ENCODE measurements around the gene NAMPT.
"Not testable (repeated sequence)": the region's sequence is repeated elsewhere in the genome, so short reads cannot be mapped to it uniquely, and the experiment has no call there.

The NAMPT gene

GRCh38 chr7:106298631-106299030 is 13.8 kb upstream of the NAMPT start:
- not testable (repeated sequence) for DNase-seq

DNA sequence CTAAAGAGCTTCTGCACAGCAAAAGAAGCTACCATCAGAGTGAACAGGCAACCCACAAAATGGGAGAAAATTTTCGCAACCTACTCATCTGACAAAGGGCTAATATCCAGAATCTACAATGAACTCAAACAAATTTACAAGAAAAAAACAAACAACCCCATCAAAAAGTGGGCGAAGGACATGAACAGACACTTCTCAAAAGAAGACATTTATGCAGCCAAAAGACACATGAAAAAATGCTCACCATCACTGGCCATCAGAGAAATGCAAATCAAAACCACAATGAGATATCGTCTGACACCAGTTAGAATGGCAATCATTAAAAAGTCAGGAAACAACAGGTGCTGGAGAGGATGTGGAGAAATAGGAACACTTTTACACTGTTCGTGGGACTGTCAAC is 13.4 kb upstream of the NAMPT start:
- not testable (repeated sequence) for DNase-seq

DNA sequence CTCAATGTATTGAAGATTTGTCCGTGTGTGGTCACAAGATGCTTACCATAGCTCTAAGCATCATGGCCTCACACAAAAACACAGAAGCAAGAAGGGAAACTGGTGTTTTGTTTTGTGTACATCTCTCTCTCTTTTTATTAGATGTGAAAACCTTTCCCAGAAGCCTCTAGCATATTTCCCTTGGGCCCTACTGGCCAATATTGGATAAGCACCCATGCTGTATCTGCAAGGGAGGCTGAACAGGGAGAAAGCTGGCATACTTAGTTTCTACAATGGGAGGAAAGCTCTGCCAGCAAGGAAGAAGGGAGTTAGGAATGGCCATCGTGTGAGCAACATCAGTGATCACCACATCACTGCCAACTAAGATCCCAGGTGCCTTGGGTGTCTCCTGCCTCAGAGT is 9.6 kb upstream of the NAMPT start:
- no peak for DNase-seq

DNA sequence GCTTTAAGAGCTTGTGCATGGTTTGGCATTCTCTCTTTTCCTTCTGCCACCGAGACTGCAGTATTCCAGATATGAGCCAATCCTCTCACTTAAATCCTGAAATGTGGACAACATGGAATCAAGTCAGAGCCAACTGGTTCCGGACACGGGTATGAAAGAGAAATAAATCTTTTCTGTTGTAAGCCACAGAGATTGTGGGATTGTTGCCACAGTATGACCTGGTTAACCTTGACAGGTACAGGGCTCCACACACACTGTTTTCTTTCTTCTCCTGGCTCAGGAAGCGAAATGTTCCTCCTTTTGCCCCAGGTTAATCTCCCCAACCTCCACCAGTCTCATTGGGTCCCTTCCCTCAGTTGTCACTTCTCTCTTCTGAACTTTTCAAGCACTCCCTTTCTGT is 6.5 kb upstream of the NAMPT start:
- DNase-seq = no peak

DNA sequence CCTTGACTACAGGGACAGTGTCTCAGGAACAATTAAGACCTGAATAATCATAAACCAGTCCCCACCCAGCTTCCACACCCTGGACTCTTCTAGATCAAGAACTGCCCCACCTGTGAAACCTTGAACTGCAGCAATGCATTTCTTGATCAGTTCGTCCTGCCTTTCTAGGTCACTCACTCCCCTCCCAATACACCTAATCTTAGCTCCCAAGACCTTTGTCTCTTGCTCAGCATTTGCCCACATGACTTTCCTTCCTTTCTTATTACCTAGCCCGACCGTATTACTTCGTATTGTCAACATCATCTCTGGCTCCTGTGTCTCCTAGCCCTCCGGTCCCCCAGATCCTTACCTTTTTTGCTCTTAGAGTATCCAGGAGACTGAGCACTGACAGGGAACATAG is 5.5 kb upstream of the NAMPT start:
- no peak for DNase-seq

- DNase-seq = no peak
Measured at GRCh38 chr7:106289848-106290247, 5.1 kb upstream of the NAMPT start.

- no peak for DNase-seq
Measured at GRCh38 chr7:106288263-106288662, 3.5 kb upstream of the NAMPT start.

DNA sequence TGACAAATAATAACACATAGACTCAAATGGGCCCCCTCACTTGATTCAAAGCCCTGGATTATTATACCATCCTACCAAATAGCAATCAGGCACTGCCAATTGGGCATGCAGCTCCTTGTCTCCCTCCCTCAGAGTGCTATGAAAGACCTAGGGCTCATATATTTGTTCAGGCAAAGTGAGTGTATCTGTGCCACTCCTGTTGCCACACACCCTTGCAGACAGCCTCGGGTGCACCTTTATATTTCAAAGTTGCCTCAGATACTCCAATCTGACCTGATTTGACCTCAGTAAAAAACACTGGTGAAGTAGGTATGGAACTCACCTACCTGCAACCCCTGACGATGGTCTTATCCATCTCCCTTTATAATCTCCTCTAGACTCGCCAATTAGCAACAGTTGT is 3.0 kb upstream of the NAMPT start:
- DNase-seq = no peak

- peak; percentile 71 for DNase-seq
Measured at GRCh38 chr7:106285855-106286492, 1.2 kb upstream of the NAMPT start.

DNA sequence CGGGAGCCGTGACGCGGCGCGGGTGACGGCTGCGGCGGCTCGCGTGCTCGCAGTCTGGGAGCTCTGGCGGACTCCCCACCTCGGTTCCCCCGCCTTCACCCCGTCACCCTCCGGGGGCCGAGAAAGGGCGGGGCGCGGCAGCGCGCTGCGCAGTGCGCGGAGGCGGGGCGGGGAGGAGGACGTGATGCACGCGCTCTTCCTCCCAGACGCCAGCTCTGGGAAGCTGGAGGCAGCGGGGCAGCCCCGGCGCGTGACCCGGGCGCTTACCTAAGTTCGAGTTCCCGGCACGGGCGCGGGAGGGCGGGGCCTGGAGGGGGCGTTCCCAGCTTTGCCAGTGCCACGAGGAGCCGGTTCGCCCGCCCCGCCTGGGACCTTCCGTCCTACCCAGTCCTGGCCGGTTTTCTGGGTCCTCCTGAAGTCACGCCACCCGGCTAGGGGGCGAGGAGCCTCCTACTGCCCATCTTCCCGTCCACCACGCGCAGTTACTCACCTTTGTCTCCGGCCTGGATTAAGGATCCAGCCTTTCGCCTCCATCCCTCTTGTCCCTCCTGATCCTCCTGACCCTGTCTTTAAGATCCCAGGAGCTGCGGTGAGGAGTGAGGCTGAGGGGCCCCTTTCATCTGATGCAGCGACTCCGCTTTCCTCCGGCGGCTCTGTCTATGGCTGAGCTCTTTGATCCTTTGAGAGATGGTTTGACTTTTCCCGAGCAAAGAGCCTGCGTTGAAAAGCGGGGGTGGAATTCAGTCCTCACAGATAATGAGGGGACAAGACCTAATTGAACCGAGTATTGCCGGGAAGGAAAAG is 470 bp upstream of the NAMPT start:
- peak; percentile 100 for DNase-seq

- DNase-seq = peak; percentile 87
Measured at GRCh38 chr7:106283831-106284713, 711 bp downstream of the NAMPT start.

GRCh38 chr7:106283501-106283830 is 1.3 kb downstream of the NAMPT start:
- no peak for DNase-seq

GRCh38 chr7:106282852-106283251 is 1.9 kb downstream of the NAMPT start:
- DNase-seq = no peak

- DNase-seq = no peak
Measured at GRCh38 chr7:106282390-106282789, 2.4 kb downstream of the NAMPT start.

DNA sequence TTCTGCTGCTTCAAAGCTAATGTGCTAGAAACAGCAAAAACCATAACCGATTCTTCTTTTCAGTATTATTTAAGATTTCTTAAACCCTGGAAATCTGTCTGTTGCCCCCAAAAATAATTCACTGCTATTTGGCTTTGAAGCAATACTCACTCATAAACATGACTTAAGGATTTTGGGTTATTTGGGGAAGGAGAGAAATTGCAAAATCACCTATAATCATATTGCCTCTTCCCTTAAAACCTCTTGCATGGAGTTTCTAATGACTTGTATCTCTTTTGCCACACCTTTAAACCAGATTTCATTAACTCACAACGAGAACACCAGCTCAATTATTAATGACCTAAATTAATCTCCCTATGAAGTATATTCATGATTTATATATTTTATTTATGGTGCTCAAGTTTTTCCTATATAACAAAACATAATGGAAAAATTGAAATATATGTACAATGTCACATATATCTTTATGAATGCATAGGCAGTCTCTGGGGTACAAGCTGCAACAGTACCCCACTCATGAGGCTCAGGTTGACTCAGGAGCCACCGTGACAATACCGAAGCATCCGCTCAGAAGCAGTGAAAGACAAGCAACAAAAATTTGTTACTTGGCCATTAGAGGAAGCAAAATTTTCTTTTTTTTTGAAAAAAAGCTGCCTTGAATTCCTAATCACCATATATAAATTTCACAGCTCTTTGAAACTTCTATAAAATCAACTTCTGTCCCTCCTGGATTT is 3.0 kb downstream of the NAMPT start:
- DNase-seq = peak; percentile 66

DNA sequence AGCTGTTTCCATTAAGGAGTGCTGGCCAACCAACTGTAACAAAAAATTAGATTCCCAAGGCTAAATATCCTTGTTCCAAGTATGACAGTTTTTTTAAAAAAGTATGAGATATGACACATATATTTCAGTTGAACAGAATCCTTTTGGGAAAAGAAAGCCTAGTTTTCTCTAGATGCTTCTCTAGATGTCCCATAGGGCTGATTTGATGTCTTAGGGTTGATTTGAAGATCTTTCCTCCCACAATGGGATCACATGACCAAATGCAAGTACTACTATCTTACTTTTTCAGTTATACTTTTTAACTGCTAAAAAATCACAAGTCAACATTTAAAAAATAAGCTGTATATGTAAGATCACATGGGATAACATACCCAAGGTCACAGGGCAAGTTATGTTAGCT is 3.7 kb downstream of the NAMPT start:
- no peak for DNase-seq

- DNase-seq = no peak
Measured at GRCh38 chr7:106279425-106280197, 5.2 kb downstream of the NAMPT start.

DNA sequence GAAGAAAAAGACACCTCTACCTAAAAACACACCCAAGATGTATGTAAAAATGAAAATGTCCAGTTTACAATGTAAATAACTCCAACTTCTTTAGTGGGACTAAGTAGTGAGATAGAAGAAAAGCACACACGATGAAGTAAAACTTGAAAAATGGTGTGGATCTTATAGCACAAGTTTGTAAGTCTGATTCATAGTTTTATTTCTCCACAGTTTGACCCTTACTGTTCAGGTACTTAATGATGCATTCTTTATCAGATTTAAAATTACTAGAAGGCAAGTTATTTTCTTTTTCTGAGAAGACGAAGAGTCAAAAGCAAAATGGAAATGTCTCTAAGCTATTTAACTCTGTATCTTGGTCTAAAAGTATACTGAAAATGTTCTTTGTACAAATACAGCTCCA is 6.1 kb downstream of the NAMPT start:
- DNase-seq = no peak

GRCh38 chr7:106277976-106278375 is 6.8 kb downstream of the NAMPT start:
- no peak for DNase-seq

GRCh38 chr7:106276513-106276912 is 8.3 kb downstream of the NAMPT start:
- no peak for DNase-seq

DNA sequence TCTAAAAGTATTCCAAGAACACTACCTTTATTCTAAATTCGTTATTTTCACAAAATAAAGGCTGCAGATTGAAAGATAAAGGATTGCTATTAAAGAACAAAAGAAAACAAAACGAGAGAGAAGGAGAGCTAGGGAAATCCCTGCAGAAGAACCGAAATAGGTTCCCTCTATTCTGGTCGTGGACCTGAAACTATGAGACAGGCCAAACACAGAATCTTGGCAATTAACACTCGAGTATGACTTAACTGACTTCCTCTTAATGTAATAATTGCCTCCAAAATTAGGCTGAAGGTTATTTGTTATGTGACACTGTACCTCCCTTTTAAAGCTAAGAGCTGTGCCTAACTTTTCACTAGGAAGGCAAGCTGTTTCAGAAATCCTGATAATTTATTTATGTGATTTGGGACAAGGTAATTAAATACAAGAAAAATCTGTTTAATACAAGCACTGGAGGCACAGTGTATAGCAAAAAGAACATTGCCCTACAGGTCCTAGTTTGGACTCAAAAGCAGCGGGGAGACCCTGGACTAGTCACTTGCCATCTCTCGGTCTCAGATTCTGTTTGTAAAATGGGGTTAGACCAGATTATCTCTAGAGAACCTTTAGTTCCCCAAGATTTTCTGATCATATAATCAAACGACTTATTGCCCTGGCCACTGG is 11.6 kb downstream of the NAMPT start:
- no peak for DNase-seq
